Measurements from ENCODE around the gene ADH5. TPM values are rescaled to one million over a fixed set of nuclear protein-coding genes. Genes with fewer than 3 reads are reported as not detected.
"Not testable (repeated sequence)": the region's sequence is repeated elsewhere in the genome, so short reads cannot be mapped to it uniquely, and the experiment has no call there.

ADH5 gene
- total and polyA plus RNA-seq, 5 donors from 2014 or later, result 56.7 to 196 (median 161) TPM

GRCh38 chr4:99074816-99075215 lies 13.8 kb downstream of the ADH5 start:
- peaks cover 36% of the 10 kb centered on the region for H3K36me3 Mint-ChIP-seq
- H3K36me3 ChIP-seq (ENCODE audit: control insufficient read depth, insufficient read depth, low read length), result peaks cover 82% of the 10 kb centered on the region
- H3K4me1 Mint-ChIP-seq, result peaks cover 3 to 21% (median 10%) of the 10 kb centered on the region in 4 donors

GRCh38 chr4:99071159-99071558 lies 17.4 kb downstream of the ADH5 start:
- peaks cover 0 to 16% (median 5%) of the 10 kb centered on the region in 4 donors for H3K4me1 Mint-ChIP-seq
- no peak for ATAC-seq (ENCODE audit: low read depth in 2 of 2)
- H3K9me3 ChIP-seq (ENCODE audit: control insufficient read depth in 2 of 2, low read length in 2 of 2), result no peaks in the 10 kb centered on the region
- DNase-seq, result no peak
- H3K27me3 Mint-ChIP-seq, result no peaks in the 10 kb centered on the region
- H3K27ac ChIP-seq (ENCODE audit: insufficient read depth, low read length, poor library complexity, severe bottlenecking), result no peak overlapping the region
- H3K4me3 Mint-ChIP-seq, result no peak overlapping the region
- no peaks in the 10 kb centered on the region for H3K27me3 ChIP-seq (ENCODE audit: control insufficient read depth, insufficient read depth, low read length)
- no peaks in the 10 kb centered on the region for H3K9me3 Mint-ChIP-seq
- H3K36me3 ChIP-seq (ENCODE audit: control insufficient read depth, insufficient read depth, low read length), result peaks cover 60% of the 10 kb centered on the region
- H3K27ac Mint-ChIP-seq, result no peak overlapping the region
- no peak overlapping the region for H3K4me3 ChIP-seq (ENCODE audit: low read depth, low read length)
- no peaks in the 10 kb centered on the region for H3K4me1 ChIP-seq (ENCODE audit: control insufficient read depth, insufficient read depth, low read length, poor library complexity, severe bottlenecking)
- peaks cover 38% of the 10 kb centered on the region for H3K36me3 Mint-ChIP-seq

More at GRCh38 chr4:99074816-99075215, 13.8 kb downstream of the ADH5 start:
- Mint-ChIP-seq H3K4me3 (no peak overlapping the region), H3K27me3 (no peaks in the 10 kb centered on the region), H3K27ac (no peak overlapping the region), H3K9me3 (no peaks in the 10 kb centered on the region)
- Histone ChIP-seq H3K4me3 (ENCODE audit: low read depth, low read length) (no peak overlapping the region), H3K4me1 (ENCODE audit: control insufficient read depth, insufficient read depth, low read length, poor library complexity, severe bottlenecking) (no peaks in the 10 kb centered on the region), H3K27ac (ENCODE audit: insufficient read depth, low read length, poor library complexity, severe bottlenecking) (no peak overlapping the region), H3K27me3 (ENCODE audit: control insufficient read depth, insufficient read depth, low read length) (no peaks in the 10 kb centered on the region), H3K9me3 (ENCODE audit: control insufficient read depth in 2 of 2, low read length in 2 of 2) (no peaks in the 10 kb centered on the region)
- DNase-seq (no peak), ATAC-seq (ENCODE audit: low read depth in 2 of 2) (no peak)

GRCh38 chr4:99067617-99068016 lies 21.0 kb downstream of the ADH5 start:
- no peak for ATAC-seq (ENCODE audit: low read depth in 2 of 2)
- Mint-ChIP-seq H3K27ac (peak overlapping the region in 1 of 3 donors; percentile 12), H3K27me3 (no peaks in the 10 kb centered on the region), H3K4me1 (peaks cover 0 to 8% (median 0%) of the 10 kb centered on the region in 4 donors), H3K9me3 (no peaks in the 10 kb centered on the region), H3K4me3 (no peak overlapping the region), H3K36me3 (peaks cover 38% of the 10 kb centered on the region)
- Histone ChIP-seq H3K36me3 (ENCODE audit: control insufficient read depth, insufficient read depth, low read length) (peaks cover 28% of the 10 kb centered on the region), H3K4me1 (ENCODE audit: control insufficient read depth, insufficient read depth, low read length, poor library complexity, severe bottlenecking) (no peaks in the 10 kb centered on the region), H3K27me3 (ENCODE audit: control insufficient read depth, insufficient read depth, low read length) (no peaks in the 10 kb centered on the region), H3K4me3 (ENCODE audit: low read depth, low read length) (no peak overlapping the region), H3K27ac (ENCODE audit: insufficient read depth, low read length, poor library complexity, severe bottlenecking) (no peak overlapping the region), H3K9me3 (ENCODE audit: control insufficient read depth in 2 of 2, low read length in 2 of 2) (no peaks in the 10 kb centered on the region)
- DNase-seq, result no peak

GRCh38 chr4:99065521-99065920 lies 23.1 kb downstream of the ADH5 start:
- peaks cover 46% of the 10 kb centered on the region for H3K36me3 Mint-ChIP-seq
- DNase-seq; H3K9me3 Mint-ChIP-seq; H3K9me3 ChIP-seq (ENCODE audit: control insufficient read depth in 2 of 2, low read length in 2 of 2); H3K4me3 ChIP-seq (ENCODE audit: low read depth, low read length); H3K4me1 Mint-ChIP-seq; ATAC-seq (ENCODE audit: low read depth in 2 of 2); H3K27me3 ChIP-seq (ENCODE audit: control insufficient read depth, insufficient read depth, low read length); H3K27ac Mint-ChIP-seq; H3K4me1 ChIP-seq (ENCODE audit: control insufficient read depth, insufficient read depth, low read length, poor library complexity, severe bottlenecking); H3K27ac ChIP-seq (ENCODE audit: insufficient read depth, low read length, poor library complexity, severe bottlenecking); H3K4me3 Mint-ChIP-seq; H3K27me3 Mint-ChIP-seq: not testable (repeated sequence)
- peaks cover 31% of the 10 kb centered on the region for H3K36me3 ChIP-seq (ENCODE audit: control insufficient read depth, insufficient read depth, low read length)

- peak overlapping the region in 1 of 3 donors; percentile 60 for H3K27ac Mint-ChIP-seq
- DNase-seq, result no peak
- no peaks in the 10 kb centered on the region for H3K27me3 Mint-ChIP-seq
- Histone ChIP-seq H3K4me1 (ENCODE audit: control insufficient read depth, insufficient read depth, low read length, poor library complexity, severe bottlenecking) (no peaks in the 10 kb centered on the region), H3K36me3 (ENCODE audit: control insufficient read depth, insufficient read depth, low read length) (peaks cover 43% of the 10 kb centered on the region), H3K4me3 (ENCODE audit: low read depth, low read length) (no peak overlapping the region), H3K27ac (ENCODE audit: insufficient read depth, low read length, poor library complexity, severe bottlenecking) (no peak overlapping the region), H3K27me3 (ENCODE audit: control insufficient read depth, insufficient read depth, low read length) (no peaks in the 10 kb centered on the region), H3K9me3 (ENCODE audit: control insufficient read depth in 2 of 2, low read length in 2 of 2) (no peaks in the 10 kb centered on the region)
- peaks cover 0 to 5% (median 0%) of the 10 kb centered on the region in 4 donors for H3K4me1 Mint-ChIP-seq
- peaks cover 61% of the 10 kb centered on the region for H3K36me3 Mint-ChIP-seq
- H3K9me3 Mint-ChIP-seq, result no peaks in the 10 kb centered on the region
- no peak for ATAC-seq (ENCODE audit: low read depth in 2 of 2)
- no peak overlapping the region for H3K4me3 Mint-ChIP-seq
Measured at GRCh38 chr4:99062120-99062519, 26.5 kb downstream of the ADH5 start.

- no peak overlapping the region for H3K4me3 ChIP-seq (ENCODE audit: low read depth, low read length)
- ATAC-seq (ENCODE audit: low read depth in 2 of 2) (no peak), DNase-seq (no peak)
- no peaks in the 10 kb centered on the region for H3K4me1 ChIP-seq (ENCODE audit: control insufficient read depth, insufficient read depth, low read length, poor library complexity, severe bottlenecking)
- no peaks in the 10 kb centered on the region for H3K27me3 ChIP-seq (ENCODE audit: control insufficient read depth, insufficient read depth, low read length)
- H3K36me3 ChIP-seq (ENCODE audit: control insufficient read depth, insufficient read depth, low read length), result peaks cover 38% of the 10 kb centered on the region
- Mint-ChIP-seq H3K4me1 (peaks cover 1 to 7% (median 2%) of the 10 kb centered on the region in 4 donors), H3K4me3 (no peak overlapping the region), H3K9me3 (no peaks in the 10 kb centered on the region), H3K36me3 (peaks cover 56% of the 10 kb centered on the region), H3K27ac (peak overlapping the region in 2 of 3 donors; percentile 31 to 81), H3K27me3 (no peaks in the 10 kb centered on the region)
- no peaks in the 10 kb centered on the region for H3K9me3 ChIP-seq (ENCODE audit: control insufficient read depth in 2 of 2, low read length in 2 of 2)
- H3K27ac ChIP-seq (ENCODE audit: insufficient read depth, low read length, poor library complexity, severe bottlenecking), result no peak overlapping the region
Measured at GRCh38 chr4:99061048-99061700, 27.4 kb downstream of the ADH5 start.

GRCh38 chr4:99059550-99059949 lies 29.0 kb downstream of the ADH5 start:
- Histone ChIP-seq H3K27me3 (ENCODE audit: control insufficient read depth, insufficient read depth, low read length) (no peaks in the 10 kb centered on the region), H3K4me3 (ENCODE audit: low read depth, low read length) (no peak overlapping the region), H3K36me3 (ENCODE audit: control insufficient read depth, insufficient read depth, low read length) (peaks cover 41% of the 10 kb centered on the region), H3K4me1 (ENCODE audit: control insufficient read depth, insufficient read depth, low read length, poor library complexity, severe bottlenecking) (peaks cover 3% of the 10 kb centered on the region), H3K9me3 (ENCODE audit: control insufficient read depth in 2 of 2, low read length in 2 of 2) (no peaks in the 10 kb centered on the region), H3K27ac (ENCODE audit: insufficient read depth, low read length, poor library complexity, severe bottlenecking) (no peak overlapping the region)
- Mint-ChIP-seq H3K9me3 (no peaks in the 10 kb centered on the region), H3K27me3 (no peaks in the 10 kb centered on the region), H3K36me3 (peaks cover 48% of the 10 kb centered on the region), H3K4me1 (peaks cover 6 to 12% (median 9%) of the 10 kb centered on the region in 4 donors), H3K4me3 (no peak overlapping the region), H3K27ac (peak overlapping the region in 2 of 3 donors; percentile 56 to 62)
- DNase-seq (no peak), ATAC-seq (ENCODE audit: low read depth in 2 of 2) (no peak)

GRCh38 chr4:99058228-99058627 lies 30.4 kb downstream of the ADH5 start:
- Histone ChIP-seq H3K36me3 (ENCODE audit: control insufficient read depth, insufficient read depth, low read length) (peaks cover 44% of the 10 kb centered on the region), H3K4me1 (ENCODE audit: control insufficient read depth, insufficient read depth, low read length, poor library complexity, severe bottlenecking) (peaks cover 3% of the 10 kb centered on the region), H3K27me3 (ENCODE audit: control insufficient read depth, insufficient read depth, low read length) (no peaks in the 10 kb centered on the region), H3K4me3 (ENCODE audit: low read depth, low read length) (no peak overlapping the region), H3K27ac (ENCODE audit: insufficient read depth, low read length, poor library complexity, severe bottlenecking) (no peak overlapping the region), H3K9me3 (ENCODE audit: control insufficient read depth in 2 of 2, low read length in 2 of 2) (no peaks in the 10 kb centered on the region)
- Mint-ChIP-seq H3K4me1 (peaks cover 6 to 14% (median 13%) of the 10 kb centered on the region in 4 donors), H3K27ac (peak overlapping the region in 1 of 3 donors; percentile 36), H3K4me3 (no peak overlapping the region), H3K9me3 (no peaks in the 10 kb centered on the region), H3K27me3 (no peaks in the 10 kb centered on the region), H3K36me3 (peaks cover 44% of the 10 kb centered on the region)
- DNase-seq, result no peak
- no peak for ATAC-seq (ENCODE audit: low read depth in 2 of 2)

Data from CD4-positive, CD25-positive, alpha-beta regulatory T cell (primary cell).